H1 (cell line): Measurements from ENCODE around the gene ESR1. TPM values are rescaled to one million over a fixed set of nuclear protein-coding genes. Genes with fewer than 3 reads are reported as not detected.
"Not testable (repeated sequence)": the region's sequence is repeated elsewhere in the genome, so short reads cannot be mapped to it uniquely, and the experiment has no call there.

Experiments
- CTCF ChIA-PET: fragments of 300-600 bp; sonication (Branson Sonifier 250); formaldehyde crosslinking; loops from one replicate; lab custom pipeline; 2021; ENCODE audit not compliant: partially characterized antibody; lab: Charles Lee
- POLR2A ChIA-PET: fragments of 300-600 bp; sonication (Branson Sonifier 250); formaldehyde crosslinking; loops from one replicate; lab custom pipeline; 2021; ENCODE audit warnings: inconsistent platforms; ENCODE audit not compliant: partially characterized antibody; lab: Charles Lee
- DNase-seq, 2 experiments: peaks; one replicate each; pipeline versions ENCODE4 v3.0.0 to v3.0.0-alpha.2; 2010 to 2022; ENCODE audit warnings: low spot score in 2 of 2, low read depth in 1 of 2, mixed read lengths in 1 of 2
- FAIRE-seq: peaks from 2 replicates; lab custom pipeline; 2011; peaks lifted over from hg19 to GRCh38; lab: Jason Lieb, UNC
- H2AFZ ChIP-seq: 2 replicates; pipeline ENCODE4 v1.8.1; 2012; ENCODE audit warnings: low read length, inconsistent platforms
- H2AK5ac ChIP-seq: 2 replicates; pipeline ENCODE4 v1.6.1; 2013; ENCODE audit warnings: low read depth, low read length
- H2BK120ac ChIP-seq: replicated peaks from 2 replicates; pipeline ENCODE3; 2013; ENCODE audit warnings: low read depth, low read length, inconsistent platforms
- H2BK12ac ChIP-seq: 2 replicates; pipeline ENCODE4 v1.6.1; 2013; ENCODE audit warnings: low read depth, low read length
- H2BK15ac ChIP-seq: 2 replicates; pipeline ENCODE4 v1.6.1; 2013; ENCODE audit warnings: low read length
- H2BK20ac ChIP-seq: 2 replicates; pipeline ENCODE4 v1.6.1; 2013; ENCODE audit warnings: low read length
- H2BK5ac ChIP-seq: 2 replicates; pipeline ENCODE4 v1.6.1; 2013; ENCODE audit warnings: low read depth, low read length
- H3K14ac ChIP-seq: 2 replicates; pipeline ENCODE4 v1.6.1; 2013; ENCODE audit warnings: inconsistent platforms; ENCODE audit not compliant: insufficient read length
- H3K18ac ChIP-seq: 2 replicates; pipeline ENCODE4 v1.6.1; 2013; ENCODE audit warnings: low read length; ENCODE audit errors: extremely low read depth
- H3K23ac ChIP-seq: 2 replicates; pipeline ENCODE4 v1.6.1; 2013; ENCODE audit warnings: inconsistent platforms; ENCODE audit not compliant: insufficient read length
- H3K23me2 ChIP-seq: 2 replicates; pipeline ENCODE4 v1.6.1; 2013; ENCODE audit warnings: low read depth, low read length
- H3K27ac ChIP-seq: 2 replicates; pipeline ENCODE4 v1.6.1; 2011; ENCODE audit warnings: low read depth, low read length, inconsistent platforms
- H3K27me3 ChIP-seq, 4 experiments: replicated peaks in 1 of 4; 1 replicate in 1 of 4; 2 replicates in 3 of 4; pipeline versions ENCODE4 v1.6.1 to v1.8.1; 2011 to 2013; ENCODE audit warnings: low read length in 3 of 4, mild to moderate bottlenecking in 3 of 4, inconsistent platforms in 2 of 4, mixed read lengths in 2 of 4, moderate library complexity in 1 of 4; ENCODE audit not compliant: control insufficient read depth in 3 of 4, insufficient read depth in 3 of 4; ENCODE audit errors: extremely low read depth in 1 of 4
- H3K36me3 ChIP-seq, 4 experiments: 2 replicates each; pipeline versions ENCODE4 v1.6.1 to v1.8.1; 2011 to 2013; ENCODE audit warnings: mild to moderate bottlenecking in 4 of 4, low read length in 3 of 4, moderate library complexity in 2 of 4, control low read depth in 1 of 4, inconsistent platforms in 1 of 4; ENCODE audit not compliant: insufficient read depth in 4 of 4, control insufficient read depth in 2 of 4
- H3K4ac ChIP-seq: replicated peaks from 2 replicates; pipeline ENCODE3; 2013; ENCODE audit warnings: low read length, low read depth, mixed read lengths, inconsistent platforms; ENCODE audit not compliant: insufficient read length
- H3K4me1 ChIP-seq, 4 experiments: replicated peaks in 1 of 4; 1 replicate in 1 of 4; 2 replicates in 3 of 4; pipeline versions ENCODE4 v1.6.1 to v1.8.1; 2011 to 2013; ENCODE audit warnings: low read length in 3 of 4, inconsistent platforms in 2 of 4, mixed read lengths in 1 of 4; ENCODE audit not compliant: insufficient read depth in 4 of 4, control insufficient read depth in 3 of 4
- H3K4me2 ChIP-seq, 2 experiments: 2 replicates each; pipeline versions ENCODE4 v1.6.1 to v1.8.1; 2011 to 2013; ENCODE audit warnings: low read depth in 2 of 2, low read length in 2 of 2, control low read depth in 1 of 2, inconsistent platforms in 1 of 2, mild to moderate bottlenecking in 1 of 2; ENCODE audit not compliant: insufficient read depth in 1 of 2
- H3K4me3 ChIP-seq, 4 experiments: fragments of 200-600, 300-600 bp in 1 of 4; sonication (generic), shearing (Covaris generic), sonication (Bioruptor Twin) in 1 of 4; 2 replicates each; pipeline versions ENCODE4 v1.5.1 to v1.8.1; 2011 to 2016; ENCODE audit warnings: low read length in 4 of 4, low read depth in 3 of 4, control low read depth in 2 of 4, inconsistent platforms in 2 of 4, mild to moderate bottlenecking in 2 of 4, mixed read lengths in 1 of 4, moderate library complexity in 1 of 4; ENCODE audit not compliant: insufficient read depth in 2 of 4; ENCODE audit errors: extremely low read depth in 1 of 4
- H3K56ac ChIP-seq: replicated peaks from 2 replicates; pipeline ENCODE3; 2013; ENCODE audit warnings: low read depth, mild to moderate bottlenecking, mixed read lengths, low read length, inconsistent platforms; ENCODE audit not compliant: insufficient read length
- H3K79me1 ChIP-seq: 2 replicates; pipeline ENCODE4 v1.6.1; 2013; ENCODE audit warnings: low read depth, low read length, control low read depth
- H3K79me2 ChIP-seq, 2 experiments: 2 replicates each; pipeline versions ENCODE4 v1.6.1 to v1.8.1; 2012 to 2013; ENCODE audit warnings: low read length in 2 of 2, mild to moderate bottlenecking in 2 of 2, inconsistent platforms in 1 of 2; ENCODE audit not compliant: insufficient read depth in 2 of 2, control insufficient read depth in 1 of 2
- H3K9ac ChIP-seq, 4 experiments: replicated peaks in 1 of 4; 1 replicate in 1 of 4; 2 replicates in 3 of 4; pipeline versions ENCODE4 v1.6.1 to v1.8.1; 2011 to 2013; ENCODE audit warnings: low read depth in 3 of 4, low read length in 3 of 4, control low read depth in 2 of 4, mild to moderate bottlenecking in 2 of 4, moderate library complexity in 2 of 4, inconsistent platforms in 1 of 4; ENCODE audit errors: extremely low read depth in 1 of 4
- H3K9me3 ChIP-seq, 2 experiments: 2 replicates each; pipeline versions ENCODE4 v1.6.1 to v1.8.1; 2012 to 2013; ENCODE audit warnings: mild to moderate bottlenecking in 2 of 2, moderate library complexity in 2 of 2, control low read depth in 1 of 2, inconsistent platforms in 1 of 2, low read depth in 1 of 2, low read length in 1 of 2, mixed read lengths in 1 of 2; ENCODE audit not compliant: insufficient read depth in 2 of 2
- H4K20me1 ChIP-seq, 2 experiments: replicated peaks in 1 of 2; 2 replicates each; pipeline versions ENCODE3 to v1.8.1; 2011 to 2013; ENCODE audit warnings: inconsistent platforms in 2 of 2, low read length in 2 of 2, mild to moderate bottlenecking in 1 of 2; ENCODE audit not compliant: insufficient read depth in 2 of 2, control insufficient read depth in 1 of 2
- H4K5ac ChIP-seq: 2 replicates; pipeline ENCODE4 v1.6.1; 2013; ENCODE audit warnings: low read length, low read depth, mixed read lengths, inconsistent platforms; ENCODE audit not compliant: insufficient read length
- H4K8ac ChIP-seq: 2 replicates; pipeline ENCODE4 v1.8.0; 2013; ENCODE audit warnings: mild to moderate bottlenecking, moderate library complexity, low read length, inconsistent platforms; ENCODE audit not compliant: insufficient read depth; ENCODE audit errors: extremely low read depth
- H4K91ac ChIP-seq: replicated peaks from 2 replicates; pipeline ENCODE3; 2013; ENCODE audit warnings: low read length, mixed read lengths, inconsistent platforms; ENCODE audit not compliant: insufficient read length
- WGBS, 2 experiments: shearing (Covaris generic) in 1 of 2; methylation state at CpG; one replicate each; pipeline versions ENCODE4 v1.1.6 to v1.1.7; 2013 to 2015; ENCODE audit warnings: low lambda C conversion rate in 2 of 2, mixed read lengths in 2 of 2, inconsistent platforms in 1 of 2, low coverage in 1 of 2, missing lambda C conversion rate in 1 of 2; ENCODE audit not compliant: insufficient replicate concordance in 2 of 2, insufficient coverage in 1 of 2, insufficient read length in 1 of 2; ENCODE audit errors: extremely low coverage in 1 of 2, missing lambda C conversion rate in 1 of 2; 5-methylcytosine and 5-hydroxymethylcytosine counted together
- polyA plus RNA-seq, 7 experiments: library from polyadenylated mRNA; depleted of rRNA in 3 of 7; stranded (reverse) in 5 of 7; unstranded in 2 of 7; fragments of >200 nt in 5 of 7; fragments of 200-250 nt in 2 of 7; gene quantifications; 1 replicate in 5 of 7; 2 replicates in 1 of 7; 4 replicates in 1 of 7; pipeline versions ENCODE4 v1.2.1 to v1.2.3, GENCODE V29; 2011 to 2013; ENCODE audit warnings: missing spikeins in 2 of 7, mixed read lengths in 2 of 7
- total RNA-seq: library from RNA; stranded (reverse); fragmentation: NEBNext Ultra II Directional; extraction: Animal tissue kit (Norgen Biotek cat#: 25700); gene quantifications from 2 replicates; pipeline ENCODE4 v1.2.1, GENCODE V29; 2021

ESR1 gene
- total and polyA plus RNA-seq, 2 of the 8 experiments (the other 6 are each of a cell fraction or from before 2014, with no cell fraction given): 0.03 to 0.17 TPM

DNA sequence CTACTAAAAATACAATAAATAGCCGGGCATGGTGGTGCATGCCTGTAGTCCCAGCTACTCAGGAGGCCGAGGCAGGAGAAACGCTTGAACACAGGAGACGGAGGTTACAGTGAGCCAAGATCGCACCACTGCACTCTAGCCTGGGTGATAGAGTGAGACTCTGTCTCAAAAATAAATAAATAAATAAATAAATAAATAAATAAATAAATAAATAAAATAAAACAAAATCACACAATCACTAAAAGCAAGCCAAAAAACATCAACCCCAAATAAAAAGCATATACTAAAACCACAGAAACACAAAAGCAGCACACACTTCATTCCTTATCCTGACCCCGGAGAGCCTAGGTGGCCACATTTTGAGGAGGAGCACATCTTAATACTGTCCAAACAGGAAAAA lies 330.9 kb downstream of the ESR1 start:
- WGBS, 2 experiments: 97% methylated on average over 6 of the region's 6 CpGs; no CpG with 5 or more reads in 1 of the 2 experiments
- H3K23ac ChIP-seq, H3K27me3 ChIP-seq, H3K9me3 ChIP-seq, H2AFZ ChIP-seq, POLR2A ChIA-PET, H4K91ac ChIP-seq, H3K23me2 ChIP-seq, H2BK15ac ChIP-seq, H3K14ac ChIP-seq, H4K8ac ChIP-seq, H3K79me2 ChIP-seq, FAIRE-seq, H2BK120ac ChIP-seq, H2BK12ac ChIP-seq, H3K4me3 ChIP-seq, H3K4ac ChIP-seq, H3K56ac ChIP-seq, H4K20me1 ChIP-seq, DNase-seq, H4K5ac ChIP-seq, H3K36me3 ChIP-seq, H3K4me2 ChIP-seq, H2BK20ac ChIP-seq, H3K79me1 ChIP-seq, H3K9ac ChIP-seq, H3K27ac ChIP-seq, H3K18ac ChIP-seq, H2BK5ac ChIP-seq, H3K4me1 ChIP-seq, H2AK5ac ChIP-seq: not testable (repeated sequence)
- CTCF ChIA-PET: interaction anchor here (0.9 to 1.0 kb wide), 2 partner anchors 10 to 14 kb away, joined by 3 read pairs; no protein-coding TSS in a partner anchor
